B cell (primary cell): ENCODE data around the gene TOLLIP.
"Not testable (repeated sequence)": the region's sequence is repeated elsewhere in the genome, so short reads cannot be mapped to it uniquely, and the experiment has no call there.

ENCODE experiments used
- CTCF ChIP-seq: fragments of 200-600 bp; IDR thresholded peaks from one replicate; pipeline ENCODE4 v1.8.0; 2022; ENCODE audit warnings: antibody characterized with exemption, mild to moderate bottlenecking
- EZH2 ChIP-seq: IDR thresholded peaks from 2 replicates; pipeline ENCODE4 v1.6.1; 2012; ENCODE audit warnings: borderline replicate concordance, low read depth, mild to moderate bottlenecking, moderate library complexity, low read length; ENCODE audit not compliant: insufficient read depth, poor library complexity, severe bottlenecking

GRCh38 chr11:1247026-1247425 is 62.4 kb downstream of the TOLLIP start:
- TF ChIP-seq CTCF, EZH2: not testable (repeated sequence)
